ENCODE results near the gene MAP4.
"Not testable (repeated sequence)": the region's sequence is repeated elsewhere in the genome, so short reads cannot be mapped to it uniquely, and the experiment has no call there.

The MAP4 gene

DNA sequence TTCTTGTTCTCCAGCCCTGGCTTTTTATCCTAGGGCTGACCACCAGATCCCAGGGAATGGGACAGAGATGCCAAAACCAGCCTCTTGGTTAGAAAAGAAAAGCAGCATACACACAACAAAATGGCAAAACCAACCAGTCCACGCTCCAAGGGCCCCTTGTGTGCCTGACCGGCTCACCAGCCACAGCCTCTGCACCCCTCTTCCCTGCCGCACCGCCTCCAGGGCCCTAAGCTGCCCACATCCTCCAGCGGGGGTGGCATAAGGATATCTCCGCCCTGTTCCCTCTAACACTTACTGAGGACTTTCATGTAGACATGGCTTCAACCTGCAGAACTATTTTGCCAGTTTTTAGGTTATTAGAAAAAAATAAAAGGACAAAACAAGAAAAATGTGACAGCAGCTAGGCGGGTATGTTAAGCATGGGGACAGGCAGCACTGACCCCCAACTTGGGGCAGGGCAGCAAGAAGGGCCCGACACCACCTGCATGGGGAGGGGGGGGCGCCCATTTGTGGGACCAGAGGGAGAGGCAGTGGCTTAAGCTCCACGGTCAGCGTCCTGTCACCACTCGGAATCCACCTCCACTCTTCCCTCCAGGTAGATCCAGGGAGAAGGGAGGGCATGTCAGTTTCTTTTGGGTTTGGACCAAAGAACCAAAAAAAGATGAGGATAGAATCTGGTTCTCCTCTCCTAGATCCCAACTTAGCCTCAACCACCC lies 164.2 kb downstream of the MAP4 start:
- no peak overlapping the region for H3K4me3 ChIP-seq (ENCODE audit: low read depth, low read length)
- DNase-seq (ENCODE audit: low read depth): no peak

DNA sequence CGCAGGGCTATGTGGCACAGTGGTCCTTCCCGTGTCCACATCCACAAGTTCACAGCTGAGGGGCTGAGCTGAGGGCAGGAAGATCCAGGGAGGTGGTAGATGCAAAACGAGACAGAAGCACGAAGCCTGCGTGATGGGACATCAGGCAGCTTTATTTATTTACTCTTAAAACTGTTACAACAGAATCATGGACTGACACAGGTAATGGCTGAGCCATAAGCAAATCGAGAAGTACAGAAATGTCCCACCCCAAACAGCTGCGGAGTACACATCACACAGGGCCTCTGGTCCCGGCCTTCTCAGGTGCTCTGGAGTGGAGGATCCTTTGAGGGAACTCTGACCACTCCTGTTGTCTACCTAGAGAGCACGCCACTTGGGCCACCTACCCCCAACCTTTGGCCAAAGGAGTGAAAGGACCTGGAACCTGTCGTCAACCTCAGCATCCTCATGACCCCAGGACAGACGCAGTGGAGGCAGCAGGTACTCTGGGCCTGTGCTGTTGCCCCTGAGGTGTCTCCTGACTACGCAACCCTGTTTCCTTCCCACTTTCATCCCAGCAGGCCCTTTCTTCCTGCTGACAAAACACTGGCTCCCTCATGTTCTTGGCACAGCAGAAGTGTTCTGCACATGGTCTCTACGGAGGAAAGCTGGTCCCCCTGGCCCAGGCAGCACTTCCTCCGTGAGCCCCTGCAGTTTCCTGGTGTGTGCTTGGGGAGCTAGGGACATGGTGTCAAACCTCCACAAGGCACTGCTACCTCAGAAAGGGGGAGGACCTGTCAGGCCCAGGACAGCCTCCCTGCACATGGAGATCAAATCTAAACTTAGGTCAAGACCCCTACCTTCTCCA lies 165.4 kb downstream of the MAP4 start:
- H3K4me3 ChIP-seq (ENCODE audit: low read depth, low read length): no peak overlapping the region
- no peak for DNase-seq (ENCODE audit: low read depth)

DNA sequence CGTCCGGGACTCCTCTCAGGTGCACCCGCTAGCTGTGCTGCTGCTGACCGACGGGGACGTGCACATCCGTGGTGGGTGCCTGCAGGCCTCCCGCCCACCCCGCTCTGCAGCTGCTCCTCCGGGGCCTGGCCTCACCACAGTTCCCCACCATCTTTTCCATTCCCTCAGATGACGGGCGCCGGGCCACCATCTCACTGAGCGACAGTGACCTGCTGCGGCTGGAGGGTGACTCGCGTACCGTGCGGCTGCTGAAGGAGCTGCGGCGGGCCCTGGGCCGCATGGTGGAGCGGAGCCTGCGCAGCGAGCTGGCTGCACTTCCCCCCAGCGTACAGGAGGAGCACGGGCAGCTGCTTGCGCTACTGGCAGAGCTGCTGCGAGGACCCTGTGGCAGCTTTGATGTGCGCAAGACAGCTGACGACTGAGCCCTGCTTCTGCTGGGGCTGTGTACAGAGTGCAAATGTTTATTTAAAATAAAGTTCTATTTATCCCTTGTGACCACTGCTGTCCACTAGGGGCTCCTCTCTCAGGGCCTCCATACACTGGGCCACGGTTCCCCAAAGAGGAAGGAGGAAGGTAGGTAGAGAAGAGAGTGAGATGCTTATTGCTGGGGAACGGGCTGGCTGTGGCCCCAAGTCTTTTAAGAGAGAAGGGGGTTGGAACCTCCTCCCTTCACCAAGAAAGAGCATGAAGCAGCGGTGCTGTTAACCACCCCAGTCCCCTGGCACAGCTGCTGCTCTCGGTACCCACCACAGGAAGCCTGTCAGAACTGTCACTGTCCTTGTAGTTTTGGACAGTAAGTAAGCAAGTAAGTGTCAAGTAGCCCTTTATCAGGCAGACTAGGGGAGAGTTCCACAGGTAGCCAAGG lies 166.3 kb downstream of the MAP4 start:
- H3K4me3 ChIP-seq (ENCODE audit: low read depth, low read length): no peak overlapping the region
- no peak for DNase-seq (ENCODE audit: low read depth)

DNA sequence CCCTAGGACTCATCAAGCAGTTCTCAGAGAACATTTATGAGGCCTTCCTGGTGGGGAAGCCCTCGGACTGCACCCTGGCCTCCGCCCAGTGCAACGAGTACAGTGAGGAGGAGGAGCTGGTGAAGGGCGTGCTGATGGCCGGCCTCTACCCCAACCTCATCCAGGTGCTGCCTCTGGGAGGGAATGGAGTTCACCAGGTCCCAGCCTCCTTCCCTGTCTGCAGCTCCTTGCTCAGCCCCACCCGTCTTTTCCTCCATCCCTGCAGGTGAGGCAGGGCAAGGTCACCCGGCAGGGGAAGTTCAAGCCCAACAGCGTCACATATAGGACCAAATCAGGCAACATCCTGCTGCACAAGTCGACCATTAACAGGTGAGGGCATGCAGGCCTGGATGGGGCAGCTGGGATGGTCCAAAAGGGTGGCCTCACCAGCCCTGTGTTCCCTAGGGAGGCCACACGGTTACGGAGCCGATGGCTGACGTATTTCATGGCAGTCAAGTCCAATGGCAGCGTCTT lies 167.0 kb downstream of the MAP4 start:
- no peak for DNase-seq (ENCODE audit: low read depth)
- H3K4me3 ChIP-seq (ENCODE audit: low read depth, low read length): no peak overlapping the region

- no peak overlapping the region for H3K4me3 ChIP-seq (ENCODE audit: low read depth, low read length)
- DNase-seq (ENCODE audit: low read depth): no peak
Observed at GRCh38 chr3:47848599-47849117, 167.6 kb downstream of the MAP4 start.

GRCh38 chr3:47847801-47848518 lies 168.3 kb downstream of the MAP4 start:
- no peak for DNase-seq (ENCODE audit: low read depth)
- H3K4me3 ChIP-seq (ENCODE audit: low read depth, low read length): no peak overlapping the region

- H3K4me3 ChIP-seq (ENCODE audit: low read depth, low read length): no peak overlapping the region
- DNase-seq (ENCODE audit: low read depth): no peak
Observed at GRCh38 chr3:47847260-47847659, 169.0 kb downstream of the MAP4 start.

DNA sequence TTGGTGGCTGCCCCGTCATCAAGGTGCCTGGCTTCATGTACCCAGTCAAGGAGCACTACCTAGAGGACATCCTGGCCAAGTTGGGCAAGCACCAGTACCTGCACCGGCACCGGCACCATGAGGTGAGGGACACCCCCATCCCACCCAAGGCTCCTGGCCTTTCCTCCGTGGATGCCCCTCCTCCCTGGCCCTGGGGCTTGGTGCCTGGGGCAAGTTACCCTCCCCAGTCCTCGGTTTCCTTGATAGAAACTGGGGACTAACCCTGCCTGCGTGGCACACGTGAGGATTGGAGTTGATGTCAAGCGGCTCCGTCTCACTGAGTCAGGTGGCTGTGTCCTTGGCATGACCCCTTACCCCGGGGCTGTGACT lies 169.4 kb downstream of the MAP4 start:
- DNase-seq (ENCODE audit: low read depth): no peak
- no peak overlapping the region for H3K4me3 ChIP-seq (ENCODE audit: low read depth, low read length)

DNA sequence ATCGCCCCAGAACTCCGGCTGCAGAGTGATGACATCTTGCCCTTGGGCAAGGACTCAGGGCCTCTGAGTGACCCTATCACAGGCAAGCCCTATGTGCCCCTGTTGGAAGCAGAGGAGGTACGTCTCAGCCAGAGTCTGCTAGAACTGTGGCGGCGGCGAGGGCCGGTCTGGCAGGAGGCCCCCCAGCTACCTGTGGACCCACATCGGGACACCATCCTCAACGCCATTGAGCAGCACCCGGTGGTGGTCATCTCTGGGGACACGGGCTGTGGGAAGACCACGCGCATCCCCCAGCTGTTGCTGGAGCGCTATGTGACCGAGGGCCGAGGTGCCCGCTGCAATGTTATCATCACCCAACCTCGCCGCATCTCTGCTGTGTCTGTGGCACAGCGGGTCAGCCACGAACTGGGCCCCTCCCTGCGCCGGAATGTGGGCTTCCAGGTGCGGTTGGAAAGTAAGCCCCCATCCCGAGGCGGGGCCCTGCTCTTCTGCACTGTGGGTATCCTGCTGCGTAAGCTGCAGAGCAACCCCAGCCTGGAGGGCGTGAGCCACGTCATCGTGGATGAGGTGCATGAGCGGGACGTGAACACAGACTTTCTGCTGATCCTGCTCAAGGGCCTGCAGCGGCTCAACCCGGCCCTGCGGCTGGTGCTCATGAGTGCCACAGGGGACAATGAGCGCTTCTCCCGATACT lies 169.9 kb downstream of the MAP4 start:
- H3K4me3 ChIP-seq (ENCODE audit: low read depth, low read length): no peak overlapping the region
- no peak for DNase-seq (ENCODE audit: low read depth)

DNA sequence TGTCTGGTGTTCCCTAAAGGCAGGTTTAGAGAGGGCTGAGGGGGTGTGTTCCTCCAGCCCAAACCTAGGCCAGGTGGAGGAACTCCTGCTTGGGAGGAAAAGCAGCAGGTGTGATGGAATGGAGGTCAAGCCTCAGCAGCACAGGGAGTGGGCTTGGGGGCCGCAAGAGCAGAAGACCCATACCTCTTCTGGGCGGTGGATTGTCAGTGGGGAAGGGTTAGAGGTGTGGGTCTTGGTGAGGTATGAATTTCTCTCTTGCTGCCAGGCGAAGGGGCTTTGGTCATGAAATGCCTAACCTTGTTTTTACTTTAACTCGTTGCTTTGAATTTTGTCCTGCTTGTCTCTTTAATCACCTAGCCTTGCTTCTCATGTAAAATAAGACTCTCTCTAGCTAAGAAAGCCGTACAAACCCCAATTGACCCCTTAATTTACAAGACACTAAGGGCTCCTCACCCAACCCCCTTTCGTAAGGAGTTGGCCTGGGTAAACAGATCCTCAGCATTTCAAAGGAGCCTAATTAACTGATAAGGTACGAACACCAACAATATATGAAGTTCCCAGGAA lies 174.3 kb downstream of the MAP4 start:
- H3K4me3 ChIP-seq (ENCODE audit: low read depth, low read length): no peak overlapping the region
- no peak for DNase-seq (ENCODE audit: low read depth)

DNA sequence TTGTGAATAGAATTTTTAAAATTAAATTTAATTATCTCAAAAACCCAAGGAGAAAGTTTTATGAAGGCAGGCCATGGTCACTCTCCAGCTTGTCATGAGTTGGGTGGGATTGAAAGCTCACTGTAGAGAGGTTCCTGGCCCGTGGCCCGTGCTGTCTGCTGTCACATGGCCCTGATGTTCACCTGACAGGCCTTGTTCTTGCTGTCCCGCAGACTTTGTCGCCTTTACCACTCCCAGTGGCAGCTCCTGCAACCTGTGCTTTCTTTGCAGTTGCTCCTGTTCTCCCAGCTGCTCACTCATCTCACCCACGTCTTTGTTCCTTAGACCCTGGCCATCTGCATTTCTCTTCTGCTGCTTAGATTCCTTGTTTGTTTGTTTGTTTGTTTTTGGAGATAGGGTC lies 177.7 kb downstream of the MAP4 start:
- no peak overlapping the region for H3K4me3 ChIP-seq (ENCODE audit: low read depth, low read length)
- no peak for DNase-seq (ENCODE audit: low read depth)

- no peak for DNase-seq (ENCODE audit: low read depth)
- no peak overlapping the region for H3K4me3 ChIP-seq (ENCODE audit: low read depth, low read length)
Observed at GRCh38 chr3:47836986-47837385, 179.2 kb downstream of the MAP4 start.

DNA sequence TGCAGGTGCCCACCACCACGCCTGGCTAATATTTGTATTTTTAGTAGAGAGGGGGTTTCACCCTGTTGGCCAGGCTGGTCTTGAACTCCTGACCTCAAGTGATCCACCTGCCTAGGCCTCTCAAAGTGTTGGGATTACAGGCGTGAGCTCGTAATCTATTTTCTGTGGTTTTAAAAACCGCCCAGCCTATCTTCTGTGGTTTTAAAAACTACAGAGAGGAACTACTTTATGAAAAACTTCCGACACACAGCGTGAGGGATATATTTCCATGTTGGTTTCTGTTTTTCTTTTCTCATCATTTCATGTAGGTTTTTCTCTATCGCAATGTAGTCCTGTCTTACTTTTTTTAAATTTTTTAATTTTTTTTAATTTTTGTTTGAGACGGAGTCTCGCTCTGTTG lies 186.7 kb downstream of the MAP4 start:
- H3K4me3 ChIP-seq (ENCODE audit: low read depth, low read length); DNase-seq (ENCODE audit: low read depth): not testable (repeated sequence)

GRCh38 chr3:47825590-47825989 lies 190.6 kb downstream of the MAP4 start:
- DNase-seq (ENCODE audit: low read depth): no peak
- peak overlapping the region; percentile 95 for H3K4me3 ChIP-seq (ENCODE audit: low read depth, low read length)

GRCh38 chr3:47824541-47825473 lies 191.4 kb downstream of the MAP4 start:
- peak overlapping the region; percentile 95 for H3K4me3 ChIP-seq (ENCODE audit: low read depth, low read length)
- DNase-seq (ENCODE audit: low read depth): peak; percentile 62

GRCh38 chr3:47817609-47818008 lies 198.6 kb downstream of the MAP4 start:
- no peak for DNase-seq (ENCODE audit: low read depth)
- H3K4me3 ChIP-seq (ENCODE audit: low read depth, low read length): no peak overlapping the region

- no peak for DNase-seq (ENCODE audit: low read depth)
- H3K4me3 ChIP-seq (ENCODE audit: low read depth, low read length): no peak overlapping the region
Observed at GRCh38 chr3:47813551-47814177, 202.6 kb downstream of the MAP4 start.
